LNCAP (cell line): ENCODE results near the gene NEXMIF.

ENCODE experiments used
- TF ChIP-seq, protein P1 (sequence below): fragments of 450-650 bp; IDR thresholded peaks from 2 replicates; pipeline ENCODE4 v1.5.1; 2017; ENCODE audit warnings: mild to moderate bottlenecking

NEXMIF gene

DNA sequence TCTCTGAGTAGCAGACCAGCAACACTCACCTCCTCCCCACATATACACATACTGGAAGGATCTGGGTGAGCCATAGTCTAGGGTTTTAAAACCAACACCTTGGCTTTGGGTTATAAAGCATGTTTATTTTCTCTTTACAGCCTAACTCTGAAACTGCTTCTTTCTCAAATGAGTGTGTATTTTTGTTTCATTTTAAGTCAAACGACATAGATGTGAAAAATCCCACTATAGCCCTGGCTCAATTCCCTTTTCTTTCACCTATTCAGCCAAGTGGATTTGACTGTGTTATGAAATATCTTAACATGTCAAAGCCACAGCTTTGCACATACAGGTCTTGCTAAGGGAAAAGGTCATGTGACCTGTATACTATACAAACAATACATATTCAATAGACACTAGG is 13.8 kb downstream of the NEXMIF start:
- TF ChIP-seq, protein P1, sequence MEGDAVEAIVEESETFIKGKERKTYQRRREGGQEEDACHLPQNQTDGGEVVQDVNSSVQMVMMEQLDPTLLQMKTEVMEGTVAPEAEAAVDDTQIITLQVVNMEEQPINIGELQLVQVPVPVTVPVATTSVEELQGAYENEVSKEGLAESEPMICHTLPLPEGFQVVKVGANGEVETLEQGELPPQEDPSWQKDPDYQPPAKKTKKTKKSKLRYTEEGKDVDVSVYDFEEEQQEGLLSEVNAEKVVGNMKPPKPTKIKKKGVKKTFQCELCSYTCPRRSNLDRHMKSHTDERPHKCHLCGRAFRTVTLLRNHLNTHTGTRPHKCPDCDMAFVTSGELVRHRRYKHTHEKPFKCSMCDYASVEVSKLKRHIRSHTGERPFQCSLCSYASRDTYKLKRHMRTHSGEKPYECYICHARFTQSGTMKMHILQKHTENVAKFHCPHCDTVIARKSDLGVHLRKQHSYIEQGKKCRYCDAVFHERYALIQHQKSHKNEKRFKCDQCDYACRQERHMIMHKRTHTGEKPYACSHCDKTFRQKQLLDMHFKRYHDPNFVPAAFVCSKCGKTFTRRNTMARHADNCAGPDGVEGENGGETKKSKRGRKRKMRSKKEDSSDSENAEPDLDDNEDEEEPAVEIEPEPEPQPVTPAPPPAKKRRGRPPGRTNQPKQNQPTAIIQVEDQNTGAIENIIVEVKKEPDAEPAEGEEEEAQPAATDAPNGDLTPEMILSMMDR: no peak

DNA sequence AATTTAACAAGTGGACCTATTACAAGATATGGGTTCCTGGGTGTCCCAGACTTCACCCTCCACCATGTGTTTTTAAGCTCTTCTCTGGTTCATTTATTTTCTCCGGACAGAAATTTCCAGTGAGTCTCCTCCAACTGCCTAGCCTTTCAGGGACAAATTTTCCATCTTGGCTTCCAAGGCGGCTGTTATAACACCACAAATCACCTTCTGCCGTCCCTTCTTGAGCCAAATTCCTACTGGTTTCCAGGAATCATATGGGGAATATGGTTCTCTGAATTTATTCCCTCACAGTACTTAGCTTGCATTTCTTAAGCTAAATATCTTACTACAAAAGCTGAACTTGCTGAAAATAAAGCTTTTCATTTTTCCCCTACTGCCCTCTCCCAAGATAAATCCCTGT is 18.8 kb downstream of the NEXMIF start:
- TF ChIP-seq, protein P1: no peak

DNA sequence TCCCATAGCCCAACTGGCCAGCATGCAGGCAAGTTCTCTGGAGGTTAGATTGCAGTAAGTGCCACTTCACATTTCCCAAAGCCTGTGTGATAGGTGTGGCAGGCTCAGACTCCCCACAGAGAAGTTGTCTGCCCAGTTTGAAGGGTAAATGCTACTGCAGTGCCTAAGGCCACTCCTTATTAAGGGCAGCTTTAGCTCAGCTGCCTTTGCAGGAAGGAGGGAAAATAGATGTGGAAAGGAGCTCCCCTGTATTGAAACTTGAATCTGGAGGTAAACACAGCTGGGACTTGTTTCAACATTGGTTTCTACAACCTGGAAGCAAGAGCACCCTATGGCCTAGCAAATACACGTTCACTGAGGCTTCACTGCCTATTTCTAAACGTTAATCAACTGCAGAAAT is 22.4 kb downstream of the NEXMIF start:
- TF ChIP-seq, protein P1: no peak

DNA sequence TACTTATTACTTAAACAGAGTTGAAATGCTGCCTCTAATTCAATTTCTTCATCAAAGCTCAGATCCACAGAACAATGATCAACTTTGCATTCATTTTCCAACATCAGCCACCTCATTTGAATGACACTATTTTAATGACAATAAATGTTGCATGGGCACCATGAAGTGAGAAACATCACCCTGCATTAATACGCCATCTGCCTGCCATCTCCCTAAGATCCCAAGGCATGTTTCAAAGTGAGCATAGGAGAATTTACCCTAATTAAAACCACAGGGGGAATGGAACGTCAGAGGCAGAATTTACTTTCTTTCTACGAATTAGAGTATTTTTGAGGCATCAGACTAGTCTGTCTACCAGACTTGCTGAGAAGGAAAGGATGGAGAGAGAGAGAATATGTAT is 32.7 kb downstream of the NEXMIF start:
- TF ChIP-seq, protein P1: no peak

DNA sequence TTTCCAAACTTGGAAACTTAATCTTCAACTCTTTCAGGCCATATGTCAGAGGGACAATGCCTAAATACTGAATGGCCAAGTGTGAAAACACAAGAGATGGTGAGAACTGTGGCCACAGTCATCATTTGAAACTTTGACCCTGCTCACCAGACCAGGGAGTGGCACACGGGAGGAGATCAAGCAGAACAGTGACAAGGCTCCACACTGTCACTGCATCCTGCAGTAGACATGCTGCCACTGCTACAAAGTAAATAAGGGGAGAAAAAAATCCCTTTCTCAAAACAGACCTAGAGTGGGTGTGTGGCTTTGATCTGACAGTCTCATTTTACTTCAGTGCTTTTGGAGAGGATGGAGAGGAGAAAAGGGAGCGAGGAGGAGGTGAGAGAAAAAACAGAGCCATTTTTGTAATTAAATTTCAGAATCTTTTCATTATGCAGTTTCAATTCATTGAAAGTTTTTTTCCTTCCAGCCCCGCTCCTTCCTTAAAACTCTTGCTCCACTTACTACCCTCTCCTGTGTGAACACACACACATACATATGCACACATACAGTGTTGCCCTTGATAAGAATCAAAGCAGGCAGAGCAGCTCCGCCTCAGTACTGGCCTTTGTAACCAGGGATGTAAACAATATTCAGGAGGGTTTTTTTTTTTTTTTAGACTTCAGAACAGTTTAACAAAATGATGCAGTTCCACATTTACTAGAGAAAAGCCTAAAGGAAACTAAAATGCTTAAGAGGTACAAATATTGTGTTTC is 34.4 kb downstream of the NEXMIF start:
- TF ChIP-seq, protein P1: no peak

DNA sequence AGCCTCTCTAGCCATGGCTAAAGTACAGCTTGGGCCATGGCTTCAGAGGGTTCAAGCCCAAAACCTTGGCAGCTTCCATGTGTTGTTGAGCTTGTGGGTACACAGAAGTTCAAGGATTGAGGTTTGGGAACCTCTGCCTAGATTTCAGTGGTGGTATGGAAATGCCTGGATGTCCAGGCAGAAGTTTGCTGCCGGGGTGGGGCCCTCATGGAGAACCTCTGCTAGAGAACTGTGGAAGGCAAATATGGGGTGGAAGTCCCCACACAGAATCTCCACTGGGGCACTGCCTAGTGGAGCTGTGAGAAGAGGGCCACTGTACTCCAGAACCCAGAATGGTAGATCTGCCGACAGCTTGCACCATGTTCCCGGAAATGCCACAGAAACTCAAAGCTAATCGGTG is 59.5 kb downstream of the NEXMIF start:
- TF ChIP-seq, protein P1: no peak

DNA sequence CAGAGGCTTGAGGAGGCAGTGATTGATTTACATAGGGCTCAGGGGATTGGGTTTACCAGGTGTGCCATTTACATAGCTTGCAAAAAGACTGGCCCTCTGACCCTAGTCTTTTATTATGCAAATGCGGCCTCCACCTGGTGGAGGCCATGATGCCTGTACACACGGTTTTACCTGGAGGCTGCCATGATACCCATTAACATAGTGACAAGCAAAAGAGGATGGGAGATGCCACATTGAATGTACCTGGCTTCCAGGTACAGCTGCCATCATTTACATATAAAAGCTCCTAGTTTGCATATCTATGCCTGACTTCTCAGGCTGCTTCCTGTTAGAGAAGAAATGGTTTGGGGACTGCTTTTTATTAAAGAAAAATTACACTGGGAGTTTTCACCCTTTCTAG is 72.0 kb downstream of the NEXMIF start:
- TF ChIP-seq, protein P1: no peak

DNA sequence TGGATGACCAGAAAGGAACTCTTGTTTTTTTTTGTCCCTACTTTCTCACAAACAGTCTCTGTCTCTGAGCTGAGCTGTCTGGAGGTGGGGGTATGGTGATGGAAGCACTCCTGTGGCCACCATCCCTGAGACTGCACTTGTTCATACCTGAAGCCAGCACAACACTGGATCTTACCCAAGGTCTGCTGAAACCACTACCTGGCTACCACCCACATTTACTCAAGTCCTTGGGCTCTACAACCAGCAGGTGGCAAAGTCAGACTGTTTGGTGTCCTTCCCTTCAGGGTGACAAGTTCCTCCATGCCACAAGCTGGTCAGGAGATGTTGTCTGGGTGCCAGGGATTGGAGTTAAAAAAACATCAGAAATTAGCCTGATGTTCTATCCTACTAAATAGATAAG is 89.7 kb downstream of the NEXMIF start:
- TF ChIP-seq, protein P1: no peak
